ENCODE data around the gene RBP2. TPM values are rescaled to one million over a fixed set of nuclear protein-coding genes. Genes with fewer than 3 reads are reported as not detected.

The RBP2 gene
- total RNA-seq, 2 experiments from 2014 or later: not detected

- Histone ChIP-seq H3K4me3 (ENCODE audit: low read depth, low read length, poor library complexity, severe bottlenecking) (no peak overlapping the region), H4K20me1 (ENCODE audit: insufficient read depth, low read length) (no peaks in the 10 kb centered on the region), H3K4me1 (ENCODE audit: insufficient read depth, low read length, poor library complexity, severe bottlenecking) (no peaks in the 10 kb centered on the region), H3K9me3 (ENCODE audit: low read length) (no peaks in the 10 kb centered on the region), H3K79me2 (ENCODE audit: insufficient read depth, low read depth, low read length) (no peaks in the 10 kb centered on the region), H3K36me3 (ENCODE audit: insufficient read depth, low read length) (no peaks in the 10 kb centered on the region), H2AFZ (ENCODE audit: low read length) (no peak overlapping the region), H3K4me2 (ENCODE audit: low read length) (no peak overlapping the region), H3K9me2 (ENCODE audit: insufficient read depth, low read length) (no peaks in the 10 kb centered on the region), H3K27ac (ENCODE audit: low read depth, low read length, poor library complexity, severe bottlenecking) (no peak overlapping the region)
- intact Hi-C loops (cut with micrococcal nuclease; ENCODE audit: unreplicated experiment): no loop called here
- DNase-seq (ENCODE audit: low spot score): no peak
- TF ChIP-seq EZH2phosphoT487 (IDR thresholded peaks at IDR 0.05; ENCODE audit: borderline replicate concordance, low read depth, low read length): no peak
- ChIA-PET POLR2A (no interaction called here), CTCF (ENCODE audit: unreplicated experiment) (no interaction called here)
- BruUV-seq (replicated peaks): no TSS peak
These were observed 29.6 kb upstream of the RBP2 start for GRCh38 chr3:139505829-139506386.

GRCh38 chr3:139499536-139499935 is 23.2 kb upstream of the RBP2 start:
- Histone ChIP-seq H3K79me2 (ENCODE audit: insufficient read depth, low read depth, low read length) (no peaks in the 10 kb centered on the region), H3K9me2 (ENCODE audit: insufficient read depth, low read length) (no peaks in the 10 kb centered on the region), H2AFZ (ENCODE audit: low read length) (no peak overlapping the region), H3K4me3 (ENCODE audit: low read depth, low read length, poor library complexity, severe bottlenecking) (no peak overlapping the region), H3K27ac (ENCODE audit: low read depth, low read length, poor library complexity, severe bottlenecking) (no peak overlapping the region), H3K4me2 (ENCODE audit: low read length) (no peak overlapping the region), H4K20me1 (ENCODE audit: insufficient read depth, low read length) (no peaks in the 10 kb centered on the region), H3K36me3 (ENCODE audit: insufficient read depth, low read length) (no peaks in the 10 kb centered on the region), H3K4me1 (ENCODE audit: insufficient read depth, low read length, poor library complexity, severe bottlenecking) (no peaks in the 10 kb centered on the region), H3K9me3 (ENCODE audit: low read length) (no peaks in the 10 kb centered on the region)
- ChIA-PET CTCF (ENCODE audit: unreplicated experiment) (no interaction called here), POLR2A (no interaction called here)
- no peak for DNase-seq (ENCODE audit: low spot score)
- no TSS peak for BruUV-seq (replicated peaks)
- TF ChIP-seq CTCF (conservative IDR thresholded peaks at IDR 0.05; ENCODE audit: low read length) (no peak), EZH2phosphoT487 (IDR thresholded peaks at IDR 0.05; ENCODE audit: borderline replicate concordance, low read depth, low read length) (no peak)
- intact Hi-C loops (cut with micrococcal nuclease; ENCODE audit: unreplicated experiment): no loop called here

- H3K4me1 ChIP-seq (ENCODE audit: insufficient read depth, low read length, poor library complexity, severe bottlenecking): no peaks in the 10 kb centered on the region
- CTCF ChIA-PET (ENCODE audit: unreplicated experiment): no interaction called here
- TF ChIP-seq EZH2phosphoT487 (IDR thresholded peaks at IDR 0.05; ENCODE audit: borderline replicate concordance, low read depth, low read length): no peak
- TF ChIP-seq CTCF (conservative IDR thresholded peaks at IDR 0.05; ENCODE audit: low read length): no peak
These were observed 17.6 kb upstream of the RBP2 start for GRCh38 chr3:139493826-139494385.

More at GRCh38 chr3:139493826-139494385, 17.6 kb upstream of the RBP2 start:
- Histone ChIP-seq H3K36me3 (ENCODE audit: insufficient read depth, low read length) (no peaks in the 10 kb centered on the region), H3K79me2 (ENCODE audit: insufficient read depth, low read depth, low read length) (no peaks in the 10 kb centered on the region), H3K9me3 (ENCODE audit: low read length) (no peaks in the 10 kb centered on the region), H4K20me1 (ENCODE audit: insufficient read depth, low read length) (no peaks in the 10 kb centered on the region), H3K9me2 (ENCODE audit: insufficient read depth, low read length) (no peaks in the 10 kb centered on the region), H3K4me2 (ENCODE audit: low read length) (no peak overlapping the region), H2AFZ (ENCODE audit: low read length) (no peak overlapping the region), H3K4me3 (ENCODE audit: low read depth, low read length, poor library complexity, severe bottlenecking) (no peak overlapping the region), H3K27ac (ENCODE audit: low read depth, low read length, poor library complexity, severe bottlenecking) (no peak overlapping the region)
- DNase-seq (ENCODE audit: low spot score): no peak
- POLR2A ChIA-PET: interaction anchor here (0.6 kb wide), 1 partner anchor 16 kb away, joined by 4 read pairs; no protein-coding TSS in a partner anchor
- intact Hi-C loops (cut with micrococcal nuclease; ENCODE audit: unreplicated experiment): no loop called here
- BruUV-seq (replicated peaks): no TSS peak

Data from OCI-LY7 (cell line).